GM23248 (cell line): Measurements from ENCODE around the gene KRTAP17-1. TPM values are rescaled to one million over a fixed set of nuclear protein-coding genes. Genes with fewer than 3 reads are reported as not detected.

ENCODE experiments used
- DNase-seq: peaks from one replicate; pipeline ENCODE4 v3.0.0-alpha.2; 2015
- H2AFZ ChIP-seq: fragments of 200-600 bp; sonication (generic); 2 replicates; pipeline ENCODE4 v1.6.1; 2016; ENCODE audit warnings: antibody characterized with exemption
- H3F3A ChIP-seq: fragments of 200-600 bp; sonication (generic); 2 replicates; pipeline ENCODE4 v1.6.1; 2016; ENCODE audit warnings: mild to moderate bottlenecking, antibody characterized with exemption, mixed run types; ENCODE audit not compliant: insufficient read depth
- H3K27ac ChIP-seq: fragments of 200-600 bp; sonication (generic); 2 replicates; pipeline ENCODE4 v1.5.1; 2016; ENCODE audit warnings: mild to moderate bottlenecking
- H3K27me3 ChIP-seq: fragments of 200-600 bp; sonication (generic); replicated peaks from 2 replicates; pipeline ENCODE4 v1.6.1; 2016; ENCODE audit warnings: mild to moderate bottlenecking; ENCODE audit not compliant: insufficient read depth
- H3K36me3 ChIP-seq: fragments of 200-600 bp; sonication (generic); 2 replicates; pipeline ENCODE4 v1.6.1; 2016; ENCODE audit warnings: low read depth, mild to moderate bottlenecking
- H3K4me1 ChIP-seq: fragments of 200-600 bp; sonication (generic); 2 replicates; pipeline ENCODE4 v1.6.1; 2016; ENCODE audit warnings: mild to moderate bottlenecking; ENCODE audit not compliant: insufficient read depth
- H3K4me2 ChIP-seq: fragments of 200-600 bp; sonication (generic); one replicate; pipeline ENCODE4 v1.6.1; 2016; ENCODE audit warnings: mild to moderate bottlenecking; ENCODE audit not compliant: unreplicated experiment
- H3K4me3 ChIP-seq: fragments of 200-600 bp; sonication (generic); 2 replicates; pipeline ENCODE4 v1.5.1; 2016; ENCODE audit warnings: mild to moderate bottlenecking
- H3K79me2 ChIP-seq: fragments of 200-600 bp; sonication (generic); 2 replicates; pipeline ENCODE4 v1.6.1; 2016; ENCODE audit warnings: mild to moderate bottlenecking; ENCODE audit not compliant: insufficient read depth
- H3K9ac ChIP-seq: fragments of 200-600 bp; sonication (generic); 2 replicates; pipeline ENCODE4 v1.6.1; 2016; ENCODE audit warnings: mild to moderate bottlenecking
- H3K9me2 ChIP-seq: fragments of 200-600 bp; sonication (generic); 2 replicates; pipeline ENCODE4 v1.6.1; 2016; ENCODE audit warnings: mixed run types, mild to moderate bottlenecking, moderate library complexity; ENCODE audit not compliant: insufficient read depth
- H3K9me3 ChIP-seq: fragments of 200-600 bp; sonication (generic); one replicate; pipeline ENCODE4 v1.6.1; 2017; ENCODE audit warnings: low read depth
- H4K20me1 ChIP-seq: fragments of 200-600 bp; sonication (generic); 2 replicates; pipeline ENCODE4 v1.6.0; 2016; ENCODE audit not compliant: insufficient read depth
- EZH2 ChIP-seq: fragments of 200-600 bp; sonication (generic); IDR thresholded peaks from 2 replicates; pipeline ENCODE4 v1.6.1; 2018; ENCODE audit warnings: antibody characterized with exemption, mild to moderate bottlenecking; ENCODE audit not compliant: insufficient read depth, poor library complexity, severe bottlenecking
- EZH2phosphoT487 ChIP-seq: fragments of 200-600 bp; sonication (generic); IDR thresholded peaks from 2 replicates; pipeline ENCODE4 v1.6.1; 2018; ENCODE audit warnings: antibody characterized with exemption, moderate library complexity, mild to moderate bottlenecking, low read depth; ENCODE audit not compliant: insufficient read depth
- WGBS, 2 experiments: methylation state at CpG; one replicate each; pipeline ENCODE4 v1.1.6; 2015 to 2017; ENCODE audit warnings: low lambda C conversion rate in 2 of 2, low coverage in 1 of 2; ENCODE audit errors: missing lambda C conversion rate in 2 of 2; 5-methylcytosine and 5-hydroxymethylcytosine counted together
- in situ Hi-C: fragments of 300-500 bp; cut with MboI; formaldehyde crosslinking; loops from 2 replicates; pipeline ENCODE4 v1.15.0; 2020
- polyA plus RNA-seq: library from polyadenylated mRNA; unstranded; fragments of >200 nt; fragmentation: Nextera tagmentation; extraction: Ambion mirVana; gene quantifications from 2 replicates; pipeline ENCODE4 v1.2.1, GENCODE V29; 2016
- total RNA-seq: library from RNA; depleted of rRNA; stranded (reverse); fragments of >200 nt; shearing (Covaris generic); gene quantifications from 2 replicates; pipeline ENCODE4 v1.2.3, GENCODE V29; 2014

The KRTAP17-1 gene
- total and polyA plus RNA-seq, 2 experiments from 2014 or later = not detected

- Histone ChIP-seq H4K20me1 (no peaks in the 10 kb centered on the region), H3K9me2 (no peaks in the 10 kb centered on the region), H3K36me3 (no peaks in the 10 kb centered on the region), H3K79me2 (no peaks in the 10 kb centered on the region), H3K9me3 (no peaks in the 10 kb centered on the region), H3K27me3 (no peaks in the 10 kb centered on the region), H3K4me2 (no peak overlapping the region), H3K4me3 (no peak overlapping the region), H3K9ac (no peak overlapping the region), H3F3A (peaks cover 6% of the 10 kb centered on the region; the same call in 1 of the 2 replicates), H2AFZ (no peak overlapping the region), H3K27ac (no peak overlapping the region), H3K4me1 (no peaks in the 10 kb centered on the region)
- no peak for DNase-seq
- in situ Hi-C loops = loop anchor here (25.0 kb wide), 1 partner anchor 328 kb away; no protein-coding TSS in a partner anchor
- no peak for TF ChIP-seq EZH2
- no peak for TF ChIP-seq EZH2phosphoT487
- WGBS, 2 experiments = 98 to 100% methylated on average over 3 of the region's 3 CpGs
These were observed 18.3 kb upstream of the KRTAP17-1 start for GRCh38 chr17:41333836-41334235.

GRCh38 chr17:41333098-41333497 lies 17.6 kb upstream of the KRTAP17-1 start:
- Histone ChIP-seq H3F3A (no peaks in the 10 kb centered on the region), H3K36me3 (no peaks in the 10 kb centered on the region), H4K20me1 (no peaks in the 10 kb centered on the region), H2AFZ (no peak overlapping the region), H3K27ac (no peak overlapping the region), H3K4me1 (no peaks in the 10 kb centered on the region), H3K9ac (no peak overlapping the region), H3K79me2 (no peaks in the 10 kb centered on the region), H3K4me3 (no peak overlapping the region), H3K27me3 (no peaks in the 10 kb centered on the region), H3K9me2 (no peaks in the 10 kb centered on the region), H3K9me3 (no peaks in the 10 kb centered on the region), H3K4me2 (no peak overlapping the region)
- in situ Hi-C loops = loop anchor here (25.0 kb wide), 1 partner anchor 329 kb away; no protein-coding TSS in a partner anchor
- 99 to 100% methylated on average over 5 of the region's 5 CpGs for WGBS, 2 experiments
- DNase-seq = no peak
- TF ChIP-seq EZH2 (no peak), EZH2phosphoT487 (no peak)

- H3K4me1 ChIP-seq = no peaks in the 10 kb centered on the region
- H3F3A ChIP-seq = no peaks in the 10 kb centered on the region
- H3K27ac ChIP-seq = no peak overlapping the region
- 78 to 97% methylated on average over 2 of the region's 2 CpGs for WGBS, 2 experiments
- H3K9me2 ChIP-seq = no peaks in the 10 kb centered on the region
- in situ Hi-C loops = loop anchor here (25.0 kb wide), 1 partner anchor 330 kb away; no protein-coding TSS in a partner anchor
- no peak overlapping the region for H3K9ac ChIP-seq
- no peak overlapping the region for H3K4me2 ChIP-seq
- DNase-seq = no peak
- no peaks in the 10 kb centered on the region for H3K9me3 ChIP-seq
- H3K27me3 ChIP-seq = no peaks in the 10 kb centered on the region
- no peak overlapping the region for H2AFZ ChIP-seq
- H3K79me2 ChIP-seq = no peaks in the 10 kb centered on the region
- no peaks in the 10 kb centered on the region for H4K20me1 ChIP-seq
- no peak for TF ChIP-seq EZH2
- no peak for TF ChIP-seq EZH2phosphoT487
- no peak overlapping the region for H3K4me3 ChIP-seq
- no peaks in the 10 kb centered on the region for H3K36me3 ChIP-seq
These were observed 16.7 kb upstream of the KRTAP17-1 start for GRCh38 chr17:41332239-41332638.

- Histone ChIP-seq H3K4me1 (no peaks in the 10 kb centered on the region), H3F3A (no peaks in the 10 kb centered on the region), H3K9me3 (no peaks in the 10 kb centered on the region), H3K9ac (no peak overlapping the region), H3K9me2 (no peaks in the 10 kb centered on the region), H3K4me2 (no peak overlapping the region), H3K27ac (no peak overlapping the region), H3K4me3 (no peak overlapping the region), H2AFZ (no peak overlapping the region), H3K79me2 (no peaks in the 10 kb centered on the region), H4K20me1 (no peaks in the 10 kb centered on the region), H3K27me3 (no peaks in the 10 kb centered on the region), H3K36me3 (no peaks in the 10 kb centered on the region)
- no peak for DNase-seq
- TF ChIP-seq EZH2 (no peak), EZH2phosphoT487 (no peak)
- in situ Hi-C loops = loop anchor here (25.0 kb wide), 1 partner anchor 331 kb away; no protein-coding TSS in a partner anchor
- WGBS, 2 experiments = 81 to 83% methylated on average over 6 to 7 of the region's 7 CpGs
These were observed 16.1 kb upstream of the KRTAP17-1 start for GRCh38 chr17:41331606-41332005.
